Myometrial cell (primary cell): Measurements from ENCODE around the gene ACKR1. TPM values are rescaled to one million over a fixed set of nuclear protein-coding genes. Genes with fewer than 3 reads are reported as not detected.

Source experiments
- total RNA-seq: library from RNA; depleted of rRNA; stranded (reverse); fragments of >200 nt; gene quantifications from 2 replicates; pipeline ENCODE4 v1.2.3, GENCODE V29; 2015

ACKR1 gene
- total RNA-seq, result not detected in 2 replicates

GRCh38 chr1:159204161-159205141 is at the start of gene ACKR1:
Gene ACKR1, plus strand, starts transcription at chr1:159204875. Its CDS starts 85 bp downstream, at chr1:159204960.

GRCh38 chr1:159171254-159171687 is 33.4 kb upstream of the ACKR1 start, which contains the start of gene CADM3:
Gene CADM3, plus strand, starts transcription at chr1:159171615. Its CDS starts 151 bp downstream, at chr1:159171766.

Other genes with a start within 250 kb of the ACKR1 start
- 86.2 and 93.9 TPM in 2 replicates for gene IFI16, start 195.0 kb upstream of the ACKR1 start, total RNA-seq
- gene AIM2, start 128.1 kb upstream of the ACKR1 start, total RNA-seq, result 2.8 and 2.9 TPM in 2 replicates
- gene CADM3, start 33.3 kb upstream of the ACKR1 start, total RNA-seq, result not detected in 2 replicates
- gene FCER1A, start 97.5 kb downstream of the ACKR1 start, total RNA-seq, result not detected in 2 replicates
- not detected in 2 replicates for gene OR10J4, start 227.3 kb downstream of the ACKR1 start, total RNA-seq
- not detected in 2 replicates for gene OR10J1, start 234.8 kb downstream of the ACKR1 start, total RNA-seq